ENCODE measurements around the gene ZNF408. TPM values are rescaled to one million over a fixed set of nuclear protein-coding genes. Genes with fewer than 3 reads are reported as not detected.

The ZNF408 gene
- polyA plus RNA-seq, 1 experiment = 6.9 TPM

- POLR2A ChIA-PET = no interaction called here
- CTCF ChIA-PET = no interaction called here
Measured at GRCh38 chr11:46733234-46733633, 32.4 kb downstream of the ZNF408 start.

DNA sequence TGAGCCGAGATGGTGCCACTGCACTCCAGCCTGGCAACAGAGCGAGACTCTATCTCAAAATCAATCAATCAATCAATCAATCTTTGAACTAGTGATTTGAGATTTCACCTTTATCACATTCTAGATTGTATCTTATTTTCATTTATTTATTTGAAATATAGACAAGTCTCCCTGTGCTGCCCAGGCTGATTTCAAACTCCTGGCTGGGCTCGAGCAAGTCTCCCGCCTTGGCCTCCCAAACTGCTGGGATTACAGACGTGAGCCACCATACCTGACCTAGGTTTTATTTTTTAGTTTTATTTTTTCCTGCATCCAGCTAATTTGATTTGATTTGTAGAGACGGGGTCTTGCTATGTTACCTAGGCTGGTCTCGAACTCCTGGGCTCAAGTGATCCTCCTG is 35.3 kb downstream of the ZNF408 start:
- Histone ChIP-seq H3K27me3 (ENCODE audit: control insufficient read depth, insufficient read depth, low read length) (no peaks in the 10 kb centered on the region), H3K4me3 (ENCODE audit: low read depth, low read length) (no peak overlapping the region), H3K36me3 (ENCODE audit: control insufficient read depth, insufficient read depth, low read length) (no peaks in the 10 kb centered on the region)
- ChIA-PET POLR2A (no interaction called here), CTCF (no interaction called here)
- TF ChIP-seq CTCF (IDR thresholded peaks at IDR 0.05; ENCODE audit: insufficient read depth, low read depth, low read length) = no peak
- DNase-seq (ENCODE audit: low read depth) = no peak

More at GRCh38 chr11:46733234-46733633, 32.4 kb downstream of the ZNF408 start:
- no peaks in the 10 kb centered on the region for H3K36me3 ChIP-seq (ENCODE audit: control insufficient read depth, insufficient read depth, low read length)
- DNase-seq (ENCODE audit: low read depth) = no peak
- TF ChIP-seq CTCF (IDR thresholded peaks at IDR 0.05; ENCODE audit: insufficient read depth, low read depth, low read length) = no peak
- H3K4me3 ChIP-seq (ENCODE audit: low read depth, low read length) = no peak overlapping the region
- H3K27me3 ChIP-seq (ENCODE audit: control insufficient read depth, insufficient read depth, low read length) = no peaks in the 10 kb centered on the region

- ChIA-PET POLR2A (no interaction called here), CTCF (no interaction called here)
- no peak for TF ChIP-seq CTCF (IDR thresholded peaks at IDR 0.05; ENCODE audit: insufficient read depth, low read depth, low read length)
- Histone ChIP-seq H3K36me3 (ENCODE audit: control insufficient read depth, insufficient read depth, low read length) (no peaks in the 10 kb centered on the region), H3K27me3 (ENCODE audit: control insufficient read depth, insufficient read depth, low read length) (no peaks in the 10 kb centered on the region), H3K4me3 (ENCODE audit: low read depth, low read length) (no peak overlapping the region)
- DNase-seq (ENCODE audit: low read depth) = no peak
Measured at GRCh38 chr11:46736615-46737014, 35.8 kb downstream of the ZNF408 start.

GRCh38 chr11:46737699-46738098 is 36.9 kb downstream of the ZNF408 start:
- H3K36me3 ChIP-seq (ENCODE audit: control insufficient read depth, insufficient read depth, low read length) = peaks cover 3% of the 10 kb centered on the region
- ChIA-PET POLR2A (no interaction called here), CTCF (interaction anchor here (0.6 kb wide), 1 partner anchor 173 kb away, joined by 3 read pairs; no protein-coding TSS in a partner anchor)
- no peak for DNase-seq (ENCODE audit: low read depth)
- no peak overlapping the region for H3K4me3 ChIP-seq (ENCODE audit: low read depth, low read length)
- no peak for TF ChIP-seq CTCF (IDR thresholded peaks at IDR 0.05; ENCODE audit: insufficient read depth, low read depth, low read length)
- no peaks in the 10 kb centered on the region for H3K27me3 ChIP-seq (ENCODE audit: control insufficient read depth, insufficient read depth, low read length)

- H3K27me3 ChIP-seq (ENCODE audit: control insufficient read depth, insufficient read depth, low read length) = no peaks in the 10 kb centered on the region
- no peak for TF ChIP-seq CTCF (IDR thresholded peaks at IDR 0.05; ENCODE audit: insufficient read depth, low read depth, low read length)
- no peak overlapping the region for H3K4me3 ChIP-seq (ENCODE audit: low read depth, low read length)
- no peak for DNase-seq (ENCODE audit: low read depth)
- CTCF ChIA-PET = interaction anchor here (0.7 to 1.0 kb wide), 3 partner anchors 8 to 29 kb away, joined by 3 read pairs; no protein-coding TSS in a partner anchor
- H3K36me3 ChIP-seq (ENCODE audit: control insufficient read depth, insufficient read depth, low read length) = peaks cover 8% of the 10 kb centered on the region
- POLR2A ChIA-PET = no interaction called here
Measured at GRCh38 chr11:46738887-46739286, 38.1 kb downstream of the ZNF408 start.

Data from BJ (cell line).